Type B pancreatic cell (in vitro differentiated cells): ENCODE measurements around the gene PREPL. TPM values are rescaled to one million over a fixed set of nuclear protein-coding genes. Genes with fewer than 3 reads are reported as not detected.

ENCODE experiments used
- DNase-seq: peaks from one replicate; pipeline ENCODE4 v3.0.0; 2021; ENCODE audit warnings: mixed read lengths; ENCODE audit not compliant: unreplicated experiment; ENCODE audit errors: extremely low spot score
- H3K27ac Mint-ChIP-seq: 2 replicates; pipeline ENCODE4 v1.8.0; 2021; ENCODE audit warnings: mild to moderate bottlenecking, mixed read lengths
- H3K27me3 Mint-ChIP-seq: 2 replicates; pipeline ENCODE4 v1.8.0; 2021; ENCODE audit warnings: mixed read lengths
- H3K36me3 Mint-ChIP-seq: 2 replicates; pipeline ENCODE4 v1.8.0; 2021; ENCODE audit warnings: mixed read lengths
- H3K4me1 Mint-ChIP-seq: one replicate; pipeline ENCODE4 v1.8.0; 2021; ENCODE audit warnings: mixed read lengths; ENCODE audit not compliant: unreplicated experiment
- H3K4me3 Mint-ChIP-seq: 2 replicates; pipeline ENCODE4 v1.8.0; 2021; ENCODE audit warnings: mild to moderate bottlenecking, mixed read lengths
- H3K9me3 Mint-ChIP-seq: 2 replicates; pipeline ENCODE4 v1.8.0; 2021; ENCODE audit warnings: mixed read lengths
- total RNA-seq: library from RNA; stranded (reverse); gene quantifications from 2 replicates; pipeline ENCODE4 v1.2.1, GENCODE V29; 2021; ENCODE audit warnings: low replicate concordance
- TF ChIP-seq, protein P1 (sequence below): fragments of 200-600 bp; sonication (generic); conservative IDR thresholded peaks from 2 replicates; pipeline ENCODE4 v1.5.0; 2021; ENCODE audit warnings: antibody characterized with exemption, mild to moderate bottlenecking

PREPL gene
- total RNA-seq, 1 donor from 2014 or later, result 42.0 TPM

GRCh38 chr2:44347526-44347925 lies 13.8 kb downstream of the PREPL start:
- Mint-ChIP-seq H3K4me3 (no peak overlapping the region), H3K36me3 (peaks cover 20% of the 10 kb centered on the region), H3K27ac (no peak overlapping the region), H3K27me3 (no peaks in the 10 kb centered on the region), H3K9me3 (no peaks in the 10 kb centered on the region), H3K4me1 (peaks cover 10% of the 10 kb centered on the region)
- DNase-seq, result no peak
- TF ChIP-seq, protein P1, sequence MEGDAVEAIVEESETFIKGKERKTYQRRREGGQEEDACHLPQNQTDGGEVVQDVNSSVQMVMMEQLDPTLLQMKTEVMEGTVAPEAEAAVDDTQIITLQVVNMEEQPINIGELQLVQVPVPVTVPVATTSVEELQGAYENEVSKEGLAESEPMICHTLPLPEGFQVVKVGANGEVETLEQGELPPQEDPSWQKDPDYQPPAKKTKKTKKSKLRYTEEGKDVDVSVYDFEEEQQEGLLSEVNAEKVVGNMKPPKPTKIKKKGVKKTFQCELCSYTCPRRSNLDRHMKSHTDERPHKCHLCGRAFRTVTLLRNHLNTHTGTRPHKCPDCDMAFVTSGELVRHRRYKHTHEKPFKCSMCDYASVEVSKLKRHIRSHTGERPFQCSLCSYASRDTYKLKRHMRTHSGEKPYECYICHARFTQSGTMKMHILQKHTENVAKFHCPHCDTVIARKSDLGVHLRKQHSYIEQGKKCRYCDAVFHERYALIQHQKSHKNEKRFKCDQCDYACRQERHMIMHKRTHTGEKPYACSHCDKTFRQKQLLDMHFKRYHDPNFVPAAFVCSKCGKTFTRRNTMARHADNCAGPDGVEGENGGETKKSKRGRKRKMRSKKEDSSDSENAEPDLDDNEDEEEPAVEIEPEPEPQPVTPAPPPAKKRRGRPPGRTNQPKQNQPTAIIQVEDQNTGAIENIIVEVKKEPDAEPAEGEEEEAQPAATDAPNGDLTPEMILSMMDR, result no peak

DNA sequence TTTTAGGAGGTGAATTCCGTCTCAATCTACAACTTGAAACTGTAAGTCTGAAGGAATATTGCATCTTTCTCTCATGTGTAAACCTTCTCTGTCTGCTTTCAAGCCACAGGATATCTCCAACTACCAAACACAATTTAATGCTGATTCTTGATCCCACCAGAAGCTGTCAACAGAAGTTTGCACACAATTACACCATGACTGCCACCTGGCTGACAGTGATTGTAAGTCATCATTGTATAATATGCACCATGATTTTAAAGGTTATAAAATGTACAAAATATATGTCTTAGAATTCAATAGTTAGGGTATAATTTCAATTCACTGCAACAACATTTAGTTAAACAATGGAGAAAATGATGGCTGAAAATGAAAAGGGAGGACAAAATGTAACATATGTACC lies 18.4 kb downstream of the PREPL start:
- Mint-ChIP-seq H3K27ac (no peak overlapping the region), H3K4me3 (no peak overlapping the region), H3K36me3 (peaks cover 5% of the 10 kb centered on the region), H3K4me1 (no peaks in the 10 kb centered on the region), H3K9me3 (no peaks in the 10 kb centered on the region), H3K27me3 (no peaks in the 10 kb centered on the region)
- no peak for DNase-seq
- TF ChIP-seq, protein P1, result peak; percentile 64

DNA sequence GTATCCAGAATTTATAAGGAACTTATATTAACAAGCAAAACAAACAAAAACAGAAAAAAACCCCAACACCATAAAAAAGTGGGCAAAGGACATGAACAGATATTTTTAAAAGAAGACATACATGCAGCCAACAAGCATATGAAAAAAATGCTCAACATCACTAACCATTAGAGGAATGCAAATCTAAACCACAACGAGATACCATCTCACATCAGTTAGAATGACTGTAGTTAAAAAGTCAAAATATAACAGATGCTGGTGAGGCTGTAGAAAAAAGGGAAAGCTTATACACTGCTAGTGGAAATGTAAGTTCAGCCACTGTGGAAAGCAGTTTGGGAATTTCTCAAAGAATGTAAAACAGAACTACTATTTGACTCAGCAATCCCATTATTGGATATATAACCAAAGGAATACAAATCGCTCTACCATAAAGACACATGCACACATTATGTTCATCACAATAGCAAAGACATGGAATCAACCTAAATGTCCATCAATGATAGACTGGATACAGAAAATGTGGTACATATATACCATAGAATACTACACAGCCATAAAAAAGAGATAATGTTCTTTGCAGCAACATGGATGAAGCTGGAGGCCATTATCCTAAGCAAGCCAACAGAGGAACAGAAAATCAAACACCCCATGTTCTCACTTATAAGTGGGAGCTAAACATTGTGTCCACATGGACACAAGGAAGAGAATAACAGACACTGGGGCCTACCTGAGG lies 25.3 kb downstream of the PREPL start:
- no peak for DNase-seq
- TF ChIP-seq, protein P1, result no peak
- Mint-ChIP-seq H3K27ac (no peak overlapping the region), H3K4me3 (no peak overlapping the region), H3K9me3 (no peaks in the 10 kb centered on the region), H3K36me3 (peaks cover 27% of the 10 kb centered on the region), H3K27me3 (no peaks in the 10 kb centered on the region), H3K4me1 (no peaks in the 10 kb centered on the region)

DNA sequence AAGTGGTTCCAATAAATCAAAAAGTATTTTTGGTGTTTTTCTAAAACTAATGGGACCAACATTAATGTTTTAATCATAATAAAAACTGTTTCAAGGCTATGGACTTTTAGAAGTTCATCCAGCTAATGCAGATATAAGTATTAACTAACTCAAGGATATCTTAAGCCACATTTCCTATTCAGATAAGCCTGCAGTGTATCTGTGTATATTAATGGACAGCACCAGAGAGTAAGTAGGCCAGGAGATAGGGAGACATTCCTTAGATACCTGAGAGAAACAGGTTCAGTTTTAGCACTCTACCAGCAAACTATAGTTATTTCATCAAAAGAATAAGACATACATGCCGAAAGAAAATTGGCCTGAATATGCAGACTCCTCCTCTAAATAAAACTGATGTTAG lies 27.3 kb downstream of the PREPL start:
- Mint-ChIP-seq H3K4me1 (no peaks in the 10 kb centered on the region), H3K9me3 (no peaks in the 10 kb centered on the region), H3K27ac (no peak overlapping the region), H3K36me3 (peaks cover 27% of the 10 kb centered on the region), H3K4me3 (no peak overlapping the region), H3K27me3 (no peaks in the 10 kb centered on the region)
- DNase-seq, result no peak
- TF ChIP-seq, protein P1, result no peak

DNA sequence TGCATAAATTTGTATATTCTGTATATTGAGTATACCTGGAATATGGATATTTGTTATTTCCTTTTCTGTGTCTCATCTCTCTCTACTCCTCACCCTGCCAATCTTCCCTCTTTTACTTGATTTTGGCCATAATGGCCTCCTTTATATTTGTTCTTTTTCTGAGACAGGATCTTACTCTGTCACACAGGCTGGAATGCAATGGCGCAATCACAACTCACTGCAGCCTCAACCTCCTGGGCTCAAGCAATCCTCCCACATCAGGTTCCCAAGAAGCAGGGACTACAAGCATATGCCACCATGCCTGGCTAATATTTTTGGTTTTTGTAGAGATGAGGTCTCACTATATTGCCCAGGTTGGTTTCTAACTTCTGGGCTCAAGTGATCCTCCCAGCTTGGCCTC lies 30.5 kb downstream of the PREPL start:
- no peaks in the 10 kb centered on the region for H3K9me3 Mint-ChIP-seq
- peaks cover 26% of the 10 kb centered on the region for H3K36me3 Mint-ChIP-seq
- H3K4me3 Mint-ChIP-seq, result no peak overlapping the region
- TF ChIP-seq, protein P1, result no peak
- no peak for DNase-seq
- H3K4me1 Mint-ChIP-seq, result no peaks in the 10 kb centered on the region
- H3K27ac Mint-ChIP-seq, result no peak overlapping the region
- H3K27me3 Mint-ChIP-seq, result no peaks in the 10 kb centered on the region
